ENCODE results near the gene CYP4F2. TPM values are rescaled to one million over a fixed set of nuclear protein-coding genes. Genes with fewer than 3 reads are reported as not detected.
A peak's percentile ranks its signal among the peaks of the same experiment; 100 is the strongest.
"Not testable (repeated sequence)": the region's sequence is repeated elsewhere in the genome, so short reads cannot be mapped to it uniquely, and the experiment has no call there.

CYP4F2 gene
- total and polyA plus RNA-seq, 7 experiments from 2014 or later: 0.42 TPM; not detected in 6

DNA sequence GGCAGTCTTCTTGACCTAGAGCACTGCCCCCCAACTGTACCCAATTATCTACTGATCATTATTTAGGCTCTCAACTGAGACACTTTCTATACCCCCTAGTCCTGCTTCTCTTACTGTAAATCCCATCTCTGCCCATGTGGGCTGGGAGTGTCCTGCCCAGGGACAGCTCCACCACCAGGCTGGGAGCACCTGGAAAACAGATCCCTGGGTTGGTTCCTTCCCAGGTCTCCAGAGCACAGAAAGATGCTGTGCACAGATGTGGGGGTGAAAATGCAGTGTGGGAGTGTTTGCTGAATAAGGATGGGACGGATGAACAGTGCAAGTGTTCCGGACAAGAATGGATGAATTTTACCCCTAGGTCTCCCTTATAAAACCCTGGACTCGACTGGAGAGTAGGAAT is 12.7 kb downstream of the CYP4F2 start:
- no peak for ATAC-seq
- Histone ChIP-seq H3K4me3 (ENCODE audit: low read length) (no peak overlapping the region), H3K9me3 (ENCODE audit: control insufficient read depth in 2 of 3, low read length in 3 of 3) (no peaks in the 10 kb centered on the region), H3K27me3 (ENCODE audit: control insufficient read depth in 2 of 2, insufficient read depth in 2 of 2, low read length in 2 of 2) (no peaks in the 10 kb centered on the region), H3K27ac (ENCODE audit: low read depth, low read length) (no peak overlapping the region), H3K36me3 (ENCODE audit: control insufficient read depth in 2 of 3, insufficient read depth in 3 of 3, low read length in 3 of 3) (no peaks in the 10 kb centered on the region), H3K4me1 (ENCODE audit: control insufficient read depth in 2 of 2, insufficient read depth in 2 of 2, low read length in 2 of 2) (no peaks in the 10 kb centered on the region)
- Mint-ChIP-seq H3K4me1 (no peaks in the 10 kb centered on the region), H3K4me3 (no peak overlapping the region), H3K9me3 (peaks cover 0 to 3% (median 0%) of the 10 kb centered on the region in 11 donors), H3K36me3 (no peaks in the 10 kb centered on the region), H3K27ac (no peak overlapping the region), H3K27me3 (peaks cover 2 to 21% (median 10%) of the 10 kb centered on the region in 5 donors)
- no peak for DNase-seq
- CTCF ChIA-PET: no interaction called here
- POLR2A ChIA-PET: no interaction called here
- intact Hi-C loops (cut with micrococcal nuclease): no loop called here

DNA sequence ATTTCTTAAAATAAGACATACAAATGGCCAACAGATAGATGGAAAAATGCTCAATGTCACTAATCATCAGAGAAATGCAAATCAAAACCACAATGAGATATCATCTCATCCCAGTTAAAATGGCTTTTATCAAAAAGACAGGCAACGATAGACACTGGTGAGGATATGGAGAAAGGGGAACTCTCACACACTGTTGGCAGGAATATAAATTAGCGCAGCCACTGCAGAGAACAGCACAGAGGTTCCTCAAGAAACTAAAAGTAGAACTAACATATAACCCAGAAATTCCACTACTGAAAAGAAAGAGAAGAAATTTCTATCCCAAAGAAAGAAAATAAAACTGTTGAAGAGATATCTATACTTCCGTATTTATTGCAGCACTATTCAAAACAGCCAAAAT is 14.5 kb downstream of the CYP4F2 start:
- ATAC-seq; DNase-seq; H3K9me3 ChIP-seq (ENCODE audit: control insufficient read depth in 2 of 3, low read length in 3 of 3); H3K27me3 ChIP-seq (ENCODE audit: control insufficient read depth in 2 of 2, insufficient read depth in 2 of 2, low read length in 2 of 2); H3K27ac Mint-ChIP-seq; intact Hi-C loops (cut with micrococcal nuclease); H3K4me1 ChIP-seq (ENCODE audit: control insufficient read depth in 2 of 2, insufficient read depth in 2 of 2, low read length in 2 of 2); H3K4me1 Mint-ChIP-seq; POLR2A ChIA-PET; H3K36me3 ChIP-seq (ENCODE audit: control insufficient read depth in 2 of 3, insufficient read depth in 3 of 3, low read length in 3 of 3); H3K27ac ChIP-seq (ENCODE audit: low read depth, low read length); H3K4me3 Mint-ChIP-seq; CTCF ChIA-PET; H3K9me3 Mint-ChIP-seq; H3K36me3 Mint-ChIP-seq; H3K4me3 ChIP-seq (ENCODE audit: low read length): not testable (repeated sequence)
- peaks cover 6 to 31% (median 16%) of the 10 kb centered on the region in 5 donors for H3K27me3 Mint-ChIP-seq

DNA sequence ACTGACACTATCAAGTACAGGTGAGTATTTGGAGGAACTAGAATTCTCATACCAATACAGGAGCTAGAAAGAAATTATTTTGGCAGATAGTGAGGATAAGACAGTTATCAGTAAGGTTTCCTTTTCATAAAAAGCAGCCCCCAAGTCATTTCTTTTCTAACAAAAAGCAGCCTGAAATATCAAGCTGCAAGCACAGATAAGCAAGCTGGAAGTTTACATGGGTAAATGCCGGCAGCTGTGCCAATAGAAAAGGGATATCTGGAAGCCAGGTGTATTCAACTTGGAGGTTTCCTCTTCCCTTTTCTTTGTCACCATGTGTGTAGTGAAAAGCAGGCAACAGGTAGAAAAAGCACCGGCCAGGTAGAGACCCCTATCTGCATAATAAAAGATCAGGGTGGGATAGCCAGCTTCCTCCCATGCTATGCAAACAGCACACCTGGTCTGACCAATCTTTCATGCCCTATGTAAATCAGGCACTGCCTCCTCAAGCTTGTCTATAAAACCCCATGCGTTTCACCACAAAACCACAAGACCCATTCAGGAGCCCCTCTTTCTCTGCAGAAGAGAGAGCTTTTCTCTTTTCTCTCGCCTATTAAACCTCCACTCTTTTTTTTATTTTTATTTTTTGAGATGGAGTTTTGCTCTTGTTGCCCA is 22.9 kb downstream of the CYP4F2 start:
- Histone ChIP-seq H3K4me3 (ENCODE audit: low read length) (no peak overlapping the region), H3K27me3 (ENCODE audit: control insufficient read depth in 2 of 2, insufficient read depth in 2 of 2, low read length in 2 of 2) (no peaks in the 10 kb centered on the region), H3K36me3 (ENCODE audit: control insufficient read depth in 2 of 3, insufficient read depth in 3 of 3, low read length in 3 of 3) (no peaks in the 10 kb centered on the region), H3K9me3 (ENCODE audit: control insufficient read depth in 2 of 3, low read length in 3 of 3) (no peaks in the 10 kb centered on the region), H3K4me1 (ENCODE audit: control insufficient read depth in 2 of 2, insufficient read depth in 2 of 2, low read length in 2 of 2) (peaks cover 4 to 5% of the 10 kb centered on the region in 2 donors), H3K27ac (ENCODE audit: low read depth, low read length) (no peak overlapping the region)
- DNase-seq (no peak), ATAC-seq (no peak)
- CTCF ChIA-PET: interaction anchor here (0.7 kb wide), 1 partner anchor 199 kb away, joined by 3 read pairs; no protein-coding TSS in a partner anchor
- H3K4me1 Mint-ChIP-seq: peaks cover 0 to 13% (median 4%) of the 10 kb centered on the region in 7 donors
- peaks cover 15 to 43% (median 34%) of the 10 kb centered on the region in 5 donors for H3K27me3 Mint-ChIP-seq
- POLR2A ChIA-PET: interaction anchor here (0.6 kb wide), 1 partner anchor 413 kb away, joined by 7 read pairs; no protein-coding TSS in a partner anchor
- no peak overlapping the region for H3K4me3 Mint-ChIP-seq
- intact Hi-C loops (cut with micrococcal nuclease): no loop called here
- peaks cover 0 to 10% (median 0%) of the 10 kb centered on the region in 5 donors for H3K36me3 Mint-ChIP-seq
- H3K27ac Mint-ChIP-seq: no peak overlapping the region
- peaks cover 0 to 12% (median 5%) of the 10 kb centered on the region in 11 donors for H3K9me3 Mint-ChIP-seq

DNA sequence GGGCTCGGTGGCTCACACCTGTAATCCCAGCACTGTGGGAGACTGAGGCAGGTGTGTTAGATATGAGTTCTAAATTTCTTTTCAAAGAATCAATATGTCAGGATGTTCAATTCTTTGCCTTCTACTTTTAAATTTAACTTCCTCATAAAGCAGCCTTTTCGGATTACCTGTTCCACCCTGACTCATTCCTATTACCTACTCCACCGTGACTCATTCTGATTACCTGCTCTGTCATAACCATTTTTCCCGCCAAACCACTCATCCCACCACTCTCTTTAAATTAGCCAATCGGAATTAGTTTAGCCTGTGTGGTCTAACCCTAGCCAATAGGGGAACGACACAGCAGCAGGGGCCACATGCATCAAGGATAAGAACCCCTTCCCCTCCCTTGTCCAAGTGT is 24.1 kb downstream of the CYP4F2 start:
- DNase-seq; intact Hi-C loops (cut with micrococcal nuclease); ATAC-seq; H3K4me3 Mint-ChIP-seq; H3K4me3 ChIP-seq (ENCODE audit: low read length); H3K4me1 ChIP-seq (ENCODE audit: control insufficient read depth in 2 of 2, insufficient read depth in 2 of 2, low read length in 2 of 2); POLR2A ChIA-PET; H3K9me3 ChIP-seq (ENCODE audit: control insufficient read depth in 2 of 3, low read length in 3 of 3); H3K27ac ChIP-seq (ENCODE audit: low read depth, low read length); H3K36me3 Mint-ChIP-seq; H3K27ac Mint-ChIP-seq; H3K36me3 ChIP-seq (ENCODE audit: control insufficient read depth in 2 of 3, insufficient read depth in 3 of 3, low read length in 3 of 3); CTCF ChIA-PET; H3K27me3 ChIP-seq (ENCODE audit: control insufficient read depth in 2 of 2, insufficient read depth in 2 of 2, low read length in 2 of 2): not testable (repeated sequence)
- peaks cover 13 to 36% (median 33%) of the 10 kb centered on the region in 5 donors for H3K27me3 Mint-ChIP-seq
- peaks cover 0 to 12% (median 4%) of the 10 kb centered on the region in 11 donors for H3K9me3 Mint-ChIP-seq
- peaks cover 5 to 20% (median 10%) of the 10 kb centered on the region in 7 donors for H3K4me1 Mint-ChIP-seq

DNA sequence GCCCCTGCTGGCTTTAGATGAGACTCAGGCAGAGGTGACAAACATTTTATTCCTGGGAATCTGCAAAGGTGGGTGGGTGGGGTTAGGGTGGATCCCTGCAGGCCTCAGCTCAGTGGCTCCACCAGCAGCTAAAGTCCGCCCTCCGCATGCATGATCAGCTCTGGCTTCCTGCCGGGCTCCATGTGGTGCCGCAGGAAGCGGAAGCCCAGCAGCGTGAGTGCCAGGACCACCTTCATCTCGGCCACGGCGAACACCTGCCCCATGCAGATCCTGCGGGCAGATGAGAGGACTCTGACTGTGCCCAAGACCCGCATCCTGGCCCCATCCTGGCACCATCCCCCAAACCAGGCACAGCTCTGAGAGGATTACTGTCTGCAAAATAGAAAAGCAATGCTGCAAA is 26.3 kb downstream of the CYP4F2 start:
- peaks cover 13 to 29% (median 27%) of the 10 kb centered on the region in 5 donors for H3K27me3 Mint-ChIP-seq
- intact Hi-C loops (cut with micrococcal nuclease): no loop called here
- ATAC-seq (peak; percentile 37), DNase-seq (peak in 2 of 9 donors; percentile 2 to 15)
- H3K4me3 Mint-ChIP-seq: peak overlapping the region in 7 of 10 donors; percentile 29 to 83 (median 51)
- no peaks in the 10 kb centered on the region for H3K9me3 ChIP-seq (ENCODE audit: control insufficient read depth in 2 of 3, low read length in 3 of 3)
- H3K9me3 Mint-ChIP-seq: peaks cover 0 to 12% (median 4%) of the 10 kb centered on the region in 11 donors
- ChIA-PET POLR2A (no interaction called here), CTCF (interaction anchor here (0.7 to 0.8 kb wide), 2 partner anchors 60 to 244 kb away, joined by 3 to 4 read pairs; no protein-coding TSS in a partner anchor)
- peaks cover 5 to 20% (median 10%) of the 10 kb centered on the region in 7 donors for H3K4me1 Mint-ChIP-seq
- H3K4me3 ChIP-seq (ENCODE audit: low read length): no peak overlapping the region
- peak overlapping the region in 1 of 9 donors; percentile 4 for H3K27ac Mint-ChIP-seq
- no peaks in the 10 kb centered on the region for H3K27me3 ChIP-seq (ENCODE audit: control insufficient read depth in 2 of 2, insufficient read depth in 2 of 2, low read length in 2 of 2)
- peaks cover 4 to 5% of the 10 kb centered on the region in 2 donors for H3K4me1 ChIP-seq (ENCODE audit: control insufficient read depth in 2 of 2, insufficient read depth in 2 of 2, low read length in 2 of 2)
- no peak overlapping the region for H3K27ac ChIP-seq (ENCODE audit: low read depth, low read length)
- peaks cover 0 to 10% (median 0%) of the 10 kb centered on the region in 5 donors for H3K36me3 Mint-ChIP-seq
- no peaks in the 10 kb centered on the region for H3K36me3 ChIP-seq (ENCODE audit: control insufficient read depth in 2 of 3, insufficient read depth in 3 of 3, low read length in 3 of 3)

DNA sequence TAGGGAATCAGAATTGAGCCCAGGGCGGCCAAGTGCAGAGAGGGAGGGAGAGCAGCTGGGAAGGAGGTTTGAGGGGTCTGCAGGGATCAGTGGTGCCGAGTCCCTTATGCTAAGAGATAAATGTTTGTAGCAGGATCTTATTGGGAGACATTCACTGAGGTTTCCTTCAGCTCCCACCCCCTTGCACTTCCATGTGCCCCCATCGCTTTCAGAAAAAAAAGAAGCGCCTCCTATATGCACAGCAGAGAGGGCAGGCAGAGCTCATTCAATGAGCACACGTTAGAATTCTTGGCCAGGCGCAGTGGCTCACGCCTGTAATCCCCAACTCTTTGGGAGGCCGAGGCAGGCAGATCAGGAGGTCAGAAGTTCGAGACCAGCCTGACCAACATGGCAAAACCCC is 28.0 kb downstream of the CYP4F2 start:
- POLR2A ChIA-PET: interaction anchor here (1.6 kb wide), 1 partner anchor 33 kb away, joined by 4 read pairs; no protein-coding TSS in a partner anchor
- no peak overlapping the region for H3K4me3 ChIP-seq (ENCODE audit: low read length)
- no peak overlapping the region for H3K27ac Mint-ChIP-seq

More for the DNA sequence above, 28.0 kb downstream of the CYP4F2 start:
- Histone ChIP-seq H3K27me3 (ENCODE audit: control insufficient read depth in 2 of 2, insufficient read depth in 2 of 2, low read length in 2 of 2) (no peaks in the 10 kb centered on the region), H3K9me3 (ENCODE audit: control insufficient read depth in 2 of 3, low read length in 3 of 3) (no peaks in the 10 kb centered on the region), H3K36me3 (ENCODE audit: control insufficient read depth in 2 of 3, insufficient read depth in 3 of 3, low read length in 3 of 3) (no peaks in the 10 kb centered on the region), H3K27ac (ENCODE audit: low read depth, low read length) (no peak overlapping the region), H3K4me1 (ENCODE audit: control insufficient read depth in 2 of 2, insufficient read depth in 2 of 2, low read length in 2 of 2) (peaks cover 4 to 5% of the 10 kb centered on the region in 2 donors)
- CTCF ChIA-PET: interaction anchor here (0.6 to 1.9 kb wide), 7 partner anchors 11 to 292 kb away, joined by 3 to 13 read pairs (median 6); no protein-coding TSS in a partner anchor
- H3K4me3 Mint-ChIP-seq: no peak overlapping the region
- ATAC-seq (no peak), DNase-seq (no peak)
- peaks cover 5 to 20% (median 12%) of the 10 kb centered on the region in 7 donors for H3K4me1 Mint-ChIP-seq
- H3K9me3 Mint-ChIP-seq: peaks cover 0 to 12% (median 3%) of the 10 kb centered on the region in 11 donors
- H3K27me3 Mint-ChIP-seq: peaks cover 13 to 19% (median 16%) of the 10 kb centered on the region in 5 donors
- intact Hi-C loops (cut with micrococcal nuclease): loop anchor here (1.0 to 2.0 kb wide), 6 partner anchors 33 to 312 kb away; no protein-coding TSS in a partner anchor
- H3K36me3 Mint-ChIP-seq: peaks cover 0 to 10% (median 0%) of the 10 kb centered on the region in 5 donors
